ENCODE results near the gene PDGFB. TPM values are rescaled to one million over a fixed set of nuclear protein-coding genes. Genes with fewer than 3 reads are reported as not detected.

PDGFB gene
- total RNA-seq, 1 experiment from 2014 or later: 78.0 TPM

DNA sequence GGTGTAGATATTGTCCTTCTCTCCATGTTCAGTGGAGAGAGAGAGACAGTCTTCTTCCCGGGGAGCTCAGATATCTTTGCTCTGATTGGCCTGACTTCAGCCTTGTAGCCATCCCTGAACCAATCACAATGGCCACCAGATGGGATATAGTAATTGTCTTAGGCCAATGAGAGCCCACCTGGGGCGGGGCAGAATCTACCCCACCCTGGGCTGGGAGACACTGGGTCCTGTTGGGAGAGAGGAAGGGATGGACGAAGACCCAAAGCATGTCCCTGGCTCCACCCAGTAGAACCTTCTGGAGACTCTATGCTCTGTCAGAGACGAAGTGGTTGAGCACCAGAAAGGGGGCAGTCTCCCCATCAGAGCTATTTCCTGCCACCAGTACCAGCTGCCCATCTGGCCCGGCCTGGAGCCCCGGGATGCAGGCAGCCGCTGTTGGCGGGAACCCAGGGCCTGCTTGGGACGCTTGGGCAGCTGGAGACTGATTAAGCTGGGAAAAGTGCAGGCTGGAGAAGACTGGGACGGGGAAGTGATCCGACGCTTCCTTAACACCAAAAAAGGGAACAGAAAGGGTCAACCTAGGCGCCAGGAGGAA, 60.7 kb downstream of the PDGFB start:
- peak overlapping the region; percentile 78 for H3K27ac ChIP-seq (ENCODE audit: low read length)
- DNase-seq (ENCODE audit: low read depth, low spot score) (no peak), ATAC-seq (no peak; the same call in 1 of the 2 replicates)
- TF ChIP-seq POLR2AphosphoS5 (IDR thresholded peaks at IDR 0.05; ENCODE audit: low read depth, low read length) (no peak), TCF7L2 (IDR thresholded peaks at IDR 0.05; ENCODE audit: low read depth, low read length) (no peak), SIN3A (IDR thresholded peaks at IDR 0.05; ENCODE audit: borderline replicate concordance, insufficient read depth, low read depth, low read length) (no peak), REST (IDR thresholded peaks at IDR 0.05; ENCODE audit: insufficient read depth in 1 of 2, low read depth in 2 of 2, low read length in 1 of 2) (no peak)
- TF ChIP-seq, protein P1, sequence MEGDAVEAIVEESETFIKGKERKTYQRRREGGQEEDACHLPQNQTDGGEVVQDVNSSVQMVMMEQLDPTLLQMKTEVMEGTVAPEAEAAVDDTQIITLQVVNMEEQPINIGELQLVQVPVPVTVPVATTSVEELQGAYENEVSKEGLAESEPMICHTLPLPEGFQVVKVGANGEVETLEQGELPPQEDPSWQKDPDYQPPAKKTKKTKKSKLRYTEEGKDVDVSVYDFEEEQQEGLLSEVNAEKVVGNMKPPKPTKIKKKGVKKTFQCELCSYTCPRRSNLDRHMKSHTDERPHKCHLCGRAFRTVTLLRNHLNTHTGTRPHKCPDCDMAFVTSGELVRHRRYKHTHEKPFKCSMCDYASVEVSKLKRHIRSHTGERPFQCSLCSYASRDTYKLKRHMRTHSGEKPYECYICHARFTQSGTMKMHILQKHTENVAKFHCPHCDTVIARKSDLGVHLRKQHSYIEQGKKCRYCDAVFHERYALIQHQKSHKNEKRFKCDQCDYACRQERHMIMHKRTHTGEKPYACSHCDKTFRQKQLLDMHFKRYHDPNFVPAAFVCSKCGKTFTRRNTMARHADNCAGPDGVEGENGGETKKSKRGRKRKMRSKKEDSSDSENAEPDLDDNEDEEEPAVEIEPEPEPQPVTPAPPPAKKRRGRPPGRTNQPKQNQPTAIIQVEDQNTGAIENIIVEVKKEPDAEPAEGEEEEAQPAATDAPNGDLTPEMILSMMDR (IDR thresholded peaks at IDR 0.05): no peak
- no peak overlapping the region for H3K4me3 ChIP-seq (ENCODE audit: low read depth in 2 of 2, low read length in 2 of 2)
- no TSS peak for BruUV-seq (replicated peaks)
- in situ Hi-C loops (cut with HindIII; ENCODE audit: low pct_unique_long_range_greater_than_20kb, low sequenced_read_pairs): no loop called here
- ChIA-PET POLR2A (interaction anchor here (0.7 kb wide), 1 partner anchor 106 kb away, joined by 4 read pairs; no protein-coding TSS in a partner anchor), CTCF (no interaction called here)
- peaks cover 12% of the 10 kb centered on the region for H3K4me1 ChIP-seq (ENCODE audit: control insufficient read depth, insufficient read depth, low read length)
- peaks cover 3% of the 10 kb centered on the region; the same call in 1 of the 2 replicates for H3K9me3 ChIP-seq (ENCODE audit: control insufficient read depth, insufficient read depth, low read depth, low read length)
- intact Hi-C loops (cut with micrococcal nuclease; ENCODE audit: unreplicated experiment): no loop called here
- H3K36me3 ChIP-seq (ENCODE audit: control insufficient read depth, insufficient read depth, low read length): no peaks in the 10 kb centered on the region
- H3K27me3 ChIP-seq (ENCODE audit: control insufficient read depth, insufficient read depth, low read length): no peaks in the 10 kb centered on the region

DNA sequence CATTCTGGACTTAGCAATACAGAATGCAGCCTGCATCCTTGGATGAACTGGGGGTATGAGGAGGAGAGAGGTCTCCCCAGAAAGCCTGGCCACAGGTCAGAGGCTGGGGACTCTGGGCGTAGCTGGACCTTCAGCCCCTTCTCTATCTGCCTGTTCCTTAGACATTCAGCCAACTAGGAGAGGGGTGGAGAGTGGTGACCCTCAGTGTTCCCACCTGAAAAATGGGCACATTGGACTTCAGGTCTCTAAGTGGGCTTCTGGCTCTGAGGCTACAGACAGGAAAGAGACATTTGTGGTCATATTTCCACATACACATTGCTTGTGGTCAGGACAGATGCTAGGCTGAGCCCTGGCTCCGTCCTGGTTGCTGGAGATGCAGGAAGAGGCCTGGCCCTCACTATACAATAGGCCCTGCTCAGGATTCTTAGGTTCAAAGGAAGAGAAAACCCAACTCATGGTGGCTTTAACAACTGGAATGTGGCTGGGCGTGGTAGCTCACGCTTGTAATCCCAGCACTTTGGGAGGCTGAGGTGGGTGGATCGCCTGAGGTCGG, 62.2 kb downstream of the PDGFB start:
- ATAC-seq: no peak
- intact Hi-C loops (cut with micrococcal nuclease; ENCODE audit: unreplicated experiment) (no loop called here), in situ Hi-C loops (cut with HindIII; ENCODE audit: low pct_unique_long_range_greater_than_20kb, low sequenced_read_pairs) (no loop called here)
- CTCF ChIA-PET: no interaction called here
- DNase-seq (ENCODE audit: low read depth, low spot score): no peak
- POLR2A ChIA-PET: interaction anchor here (0.6 to 0.7 kb wide), 2 partner anchors 12 to 81 kb away, joined by 3 read pairs; no protein-coding TSS in a partner anchor
- H3K27ac ChIP-seq (ENCODE audit: low read length): peak overlapping the region; percentile 34; the same call in 1 of the 2 replicates
- H3K27me3 ChIP-seq (ENCODE audit: control insufficient read depth, insufficient read depth, low read length): no peaks in the 10 kb centered on the region
- BruUV-seq (replicated peaks): no TSS peak
- TF ChIP-seq TCF7L2 (IDR thresholded peaks at IDR 0.05; ENCODE audit: low read depth, low read length) (no peak), POLR2AphosphoS5 (IDR thresholded peaks at IDR 0.05; ENCODE audit: low read depth, low read length) (no peak), REST (IDR thresholded peaks at IDR 0.05; ENCODE audit: insufficient read depth in 1 of 2, low read depth in 2 of 2, low read length in 1 of 2) (no peak), SIN3A (IDR thresholded peaks at IDR 0.05; ENCODE audit: borderline replicate concordance, insufficient read depth, low read depth, low read length) (no peak)
- TF ChIP-seq, protein P1 (IDR thresholded peaks at IDR 0.05): no peak
- peaks cover 3% of the 10 kb centered on the region; the same call in 1 of the 2 replicates for H3K9me3 ChIP-seq (ENCODE audit: control insufficient read depth, insufficient read depth, low read depth, low read length)
- H3K4me3 ChIP-seq (ENCODE audit: low read depth in 2 of 2, low read length in 2 of 2): no peak overlapping the region
- no peaks in the 10 kb centered on the region for H3K36me3 ChIP-seq (ENCODE audit: control insufficient read depth, insufficient read depth, low read length)
- peaks cover 12% of the 10 kb centered on the region for H3K4me1 ChIP-seq (ENCODE audit: control insufficient read depth, insufficient read depth, low read length)
